ENCODE results near the gene NDFIP1. TPM values are rescaled to one million over a fixed set of nuclear protein-coding genes. Genes with fewer than 3 reads are reported as not detected.

NDFIP1 gene
- total RNA-seq, 1 donor from 2014 or later: 56.1 TPM

DNA sequence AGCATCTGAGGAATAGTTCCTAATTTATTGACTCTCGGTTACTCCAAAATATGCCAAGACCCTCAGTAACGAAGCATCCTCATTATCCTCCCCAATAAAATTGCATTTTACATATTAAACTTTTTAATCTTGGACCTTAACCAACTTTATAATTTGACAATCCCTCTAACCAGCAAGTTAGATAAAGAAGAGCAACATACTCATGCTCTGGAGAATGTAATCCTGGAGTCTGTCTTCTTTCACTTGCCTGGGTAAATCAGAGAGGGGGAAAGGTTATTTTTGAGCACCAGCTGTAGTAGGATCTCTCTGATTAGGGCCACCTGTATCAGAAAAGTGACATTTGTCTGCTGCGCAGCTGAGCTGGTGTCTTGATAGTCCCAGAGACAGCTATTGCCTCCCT is 59.8 kb downstream of the NDFIP1 start:
- Mint-ChIP-seq H3K27ac (ENCODE audit: unreplicated experiment) (no peak overlapping the region), H3K4me1 (ENCODE audit: low read depth, unreplicated experiment) (no peaks in the 10 kb centered on the region), H3K36me3 (ENCODE audit: unreplicated experiment) (no peaks in the 10 kb centered on the region), H3K9me3 (ENCODE audit: unreplicated experiment) (no peaks in the 10 kb centered on the region), H3K4me3 (ENCODE audit: unreplicated experiment) (no peak overlapping the region), H3K27me3 (ENCODE audit: unreplicated experiment) (peaks cover 2% of the 10 kb centered on the region)
- TF ChIP-seq CTCF (IDR thresholded peaks at IDR 0.05; ENCODE audit: partially characterized antibody, unreplicated experiment): no peak
- no peak for DNase-seq

DNA sequence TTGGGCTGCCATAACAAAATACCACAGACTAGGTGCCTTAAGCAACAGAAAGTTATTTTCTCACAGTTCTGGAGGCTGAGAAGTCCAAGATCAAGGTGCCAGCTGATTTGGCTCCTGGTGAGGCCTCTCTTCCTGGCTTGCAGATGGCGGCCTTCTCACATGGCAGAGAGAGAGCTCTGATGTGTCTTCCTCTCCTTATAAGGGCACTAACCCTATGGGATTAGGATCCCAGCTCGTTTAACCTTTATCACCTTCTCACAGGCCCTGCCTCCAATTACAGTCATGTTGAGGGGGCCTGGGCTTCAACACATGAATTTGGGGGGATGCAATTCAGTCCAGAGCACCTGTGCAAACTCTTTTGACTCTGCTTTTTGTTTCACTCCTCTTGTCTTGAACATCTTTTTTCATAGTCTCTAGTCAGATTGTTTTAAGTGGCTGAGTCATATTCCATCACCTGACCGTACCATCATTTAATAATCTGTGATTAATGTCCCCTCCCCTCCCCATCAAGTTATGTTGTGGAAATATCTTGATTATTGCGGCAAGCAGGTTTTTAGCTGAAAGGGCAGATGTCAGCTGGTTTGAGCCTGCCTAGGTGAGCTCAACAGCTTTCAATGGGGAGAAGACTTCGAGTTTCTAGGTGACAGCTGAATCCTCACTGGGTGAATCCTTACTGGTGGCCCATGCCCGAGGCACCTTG is 61.8 kb downstream of the NDFIP1 start:
- no peak overlapping the region for H3K27ac Mint-ChIP-seq (ENCODE audit: unreplicated experiment)
- no peaks in the 10 kb centered on the region for H3K36me3 Mint-ChIP-seq (ENCODE audit: unreplicated experiment)
- H3K9me3 Mint-ChIP-seq (ENCODE audit: unreplicated experiment): peaks cover 3% of the 10 kb centered on the region
- H3K27me3 Mint-ChIP-seq (ENCODE audit: unreplicated experiment): peaks cover 2% of the 10 kb centered on the region
- no peak for DNase-seq
- no peak for TF ChIP-seq CTCF (IDR thresholded peaks at IDR 0.05; ENCODE audit: partially characterized antibody, unreplicated experiment)
- peaks cover 4% of the 10 kb centered on the region for H3K4me1 Mint-ChIP-seq (ENCODE audit: low read depth, unreplicated experiment)
- no peak overlapping the region for H3K4me3 Mint-ChIP-seq (ENCODE audit: unreplicated experiment)

GRCh38 chr5:142171270-142171669 is 62.7 kb downstream of the NDFIP1 start:
- TF ChIP-seq CTCF (IDR thresholded peaks at IDR 0.05; ENCODE audit: partially characterized antibody, unreplicated experiment): no peak
- no peaks in the 10 kb centered on the region for H3K36me3 Mint-ChIP-seq (ENCODE audit: unreplicated experiment)
- DNase-seq: no peak
- no peak overlapping the region for H3K27ac Mint-ChIP-seq (ENCODE audit: unreplicated experiment)
- peaks cover 9% of the 10 kb centered on the region for H3K4me1 Mint-ChIP-seq (ENCODE audit: low read depth, unreplicated experiment)
- H3K4me3 Mint-ChIP-seq (ENCODE audit: unreplicated experiment): no peak overlapping the region
- H3K9me3 Mint-ChIP-seq (ENCODE audit: unreplicated experiment): peaks cover 5% of the 10 kb centered on the region
- H3K27me3 Mint-ChIP-seq (ENCODE audit: unreplicated experiment): peaks cover 2% of the 10 kb centered on the region

GRCh38 chr5:142175039-142175438 is 66.5 kb downstream of the NDFIP1 start:
- no peak for TF ChIP-seq CTCF (IDR thresholded peaks at IDR 0.05; ENCODE audit: partially characterized antibody, unreplicated experiment)
- Mint-ChIP-seq H3K27me3 (ENCODE audit: unreplicated experiment) (peaks cover 2% of the 10 kb centered on the region), H3K4me1 (ENCODE audit: low read depth, unreplicated experiment) (peaks cover 9% of the 10 kb centered on the region), H3K4me3 (ENCODE audit: unreplicated experiment) (no peak overlapping the region), H3K9me3 (ENCODE audit: unreplicated experiment) (peaks cover 5% of the 10 kb centered on the region), H3K36me3 (ENCODE audit: unreplicated experiment) (no peaks in the 10 kb centered on the region), H3K27ac (ENCODE audit: unreplicated experiment) (no peak overlapping the region)
- no peak for DNase-seq

- no peak for TF ChIP-seq CTCF (IDR thresholded peaks at IDR 0.05; ENCODE audit: partially characterized antibody, unreplicated experiment)
- Mint-ChIP-seq H3K4me1 (ENCODE audit: low read depth, unreplicated experiment) (peaks cover 9% of the 10 kb centered on the region), H3K4me3 (ENCODE audit: unreplicated experiment) (no peak overlapping the region), H3K36me3 (ENCODE audit: unreplicated experiment) (no peaks in the 10 kb centered on the region), H3K27ac (ENCODE audit: unreplicated experiment) (no peak overlapping the region), H3K9me3 (ENCODE audit: unreplicated experiment) (peaks cover 5% of the 10 kb centered on the region), H3K27me3 (ENCODE audit: unreplicated experiment) (peaks cover 2% of the 10 kb centered on the region)
- DNase-seq: no peak
These were observed 67.0 kb downstream of the NDFIP1 start for GRCh38 chr5:142175461-142176142.

Data from glutamatergic neuron (in vitro differentiated cells).